ELF-1 (cell line): ENCODE measurements around the gene RNU1-3.
"Not testable (repeated sequence)": the region's sequence is repeated elsewhere in the genome, so short reads cannot be mapped to it uniquely, and the experiment has no call there.

ENCODE experiments used
- DNase-seq: peaks from one replicate; pipeline ENCODE4 v3.0.0-alpha.2; 2016; ENCODE audit warnings: low read depth, low spot score

RNU1-3 gene

GRCh38 chr1:16694308-16694702 is 27.6 kb upstream of the RNU1-3 start:
- DNase-seq = not testable (repeated sequence)

- DNase-seq = not testable (repeated sequence)
Observed at GRCh38 chr1:16693449-16694307, 26.9 kb upstream of the RNU1-3 start.

GRCh38 chr1:16692717-16693448 is 26.1 kb upstream of the RNU1-3 start:
- DNase-seq = not testable (repeated sequence)

GRCh38 chr1:16692283-16692682 is 25.5 kb upstream of the RNU1-3 start:
- not testable (repeated sequence) for DNase-seq

- not testable (repeated sequence) for DNase-seq
Observed at GRCh38 chr1:16690971-16691682, 24.4 kb upstream of the RNU1-3 start.

- not testable (repeated sequence) for DNase-seq
Observed at GRCh38 chr1:16687132-16687800, 20.5 kb upstream of the RNU1-3 start.

- not testable (repeated sequence) for DNase-seq
Observed at GRCh38 chr1:16685445-16686371, 19.0 kb upstream of the RNU1-3 start.

GRCh38 chr1:16684738-16685337 is 18.1 kb upstream of the RNU1-3 start:
- not testable (repeated sequence) for DNase-seq

- not testable (repeated sequence) for DNase-seq
Observed at GRCh38 chr1:16684152-16684551, 17.4 kb upstream of the RNU1-3 start.

GRCh38 chr1:16682803-16683202 is 16.1 kb upstream of the RNU1-3 start:
- DNase-seq = not testable (repeated sequence)

GRCh38 chr1:16680366-16680765 is 13.6 kb upstream of the RNU1-3 start:
- DNase-seq = not testable (repeated sequence)

GRCh38 chr1:16677552-16678431 is 11.0 kb upstream of the RNU1-3 start:
- DNase-seq = peak; percentile 80

GRCh38 chr1:16676661-16677523 is 10.1 kb upstream of the RNU1-3 start:
- DNase-seq = peak; percentile 26

GRCh38 chr1:16675118-16675510 is 8.4 kb upstream of the RNU1-3 start:
- DNase-seq = not testable (repeated sequence)

GRCh38 chr1:16673976-16674375 is 7.2 kb upstream of the RNU1-3 start:
- DNase-seq = not testable (repeated sequence)

GRCh38 chr1:16665836-16666235 is 912 bp downstream of the RNU1-3 start:
- not testable (repeated sequence) for DNase-seq

- not testable (repeated sequence) for DNase-seq
Observed at GRCh38 chr1:16658234-16658633, 8.5 kb downstream of the RNU1-3 start.
